Kidney (tissue), 14 donors: ENCODE data around the gene PRTN3. TPM values are rescaled to one million over a fixed set of nuclear protein-coding genes. Genes with fewer than 3 reads are reported as not detected.

Source experiments
- DNase-seq, 5 donors: peaks; one replicate each; pipeline ENCODE4 v3.0.0-alpha.2; 2013 to 2020
- FAIRE-seq: peaks from 2 replicates; lab custom pipeline; 2012; peaks lifted over from hg19 to GRCh38; lab: Jason Lieb, UNC
- H3K27ac ChIP-seq, 2 donors: one replicate each; pipeline ENCODE4 v1.7.0; 2013; ENCODE audit warnings: low read depth in 2 of 2, low read length in 2 of 2, inconsistent platforms in 1 of 2
- H3K27me3 ChIP-seq: one replicate; pipeline ENCODE4 v1.7.1; 2013; ENCODE audit warnings: low read length, inconsistent platforms; ENCODE audit not compliant: control insufficient read depth, insufficient read depth
- H3K36me3 ChIP-seq, 3 donors: one replicate each; pipeline versions ENCODE4 v1.7.0 to v1.7.1; 2013; ENCODE audit warnings: low read length in 3 of 3, control low read depth in 1 of 3, inconsistent platforms in 1 of 3; ENCODE audit not compliant: insufficient read depth in 3 of 3, control insufficient read depth in 2 of 3
- H3K4me1 ChIP-seq, 3 donors: one replicate each; pipeline versions ENCODE4 v1.7.0 to v1.7.1; 2013; ENCODE audit warnings: low read length in 3 of 3, inconsistent platforms in 1 of 3, low read depth in 1 of 3; ENCODE audit not compliant: control insufficient read depth in 2 of 3, insufficient read depth in 2 of 3
- H3K4me3 ChIP-seq, 3 donors: one replicate each; pipeline versions ENCODE4 v1.7.0 to v1.8.1; 2013; ENCODE audit warnings: low read length in 3 of 3, control low read depth in 1 of 3, inconsistent platforms in 1 of 3
- H3K9ac ChIP-seq, 3 donors: one replicate each; pipeline versions ENCODE4 v1.7.0 to v1.7.1; 2013; ENCODE audit warnings: low read length in 3 of 3, control low read depth in 1 of 3, inconsistent platforms in 1 of 3
- H3K9me3 ChIP-seq, 3 donors: one replicate each; pipeline versions ENCODE4 v1.7.0 to v1.7.1; 2013; ENCODE audit warnings: low read length in 3 of 3, control low read depth in 1 of 3, inconsistent platforms in 1 of 3; ENCODE audit not compliant: control insufficient read depth in 2 of 3, insufficient read depth in 1 of 3
- CTCF ChIP-seq: IDR thresholded peaks from 3 replicates; pipeline ENCODE4 v1.5.1; 2012; ENCODE audit warnings: mild to moderate bottlenecking, moderate library complexity, borderline replicate concordance; ENCODE audit not compliant: insufficient read depth; ENCODE audit errors: extremely low read depth
- intact Hi-C: fragments of 100-400 bp; cut with DNase I; formaldehyde crosslinking; loops from one replicate; pipeline ENCODE4 v1.11.1; 2022
- polyA plus RNA-seq: library from polyadenylated mRNA; stranded (reverse); fragments of 350-450 nt; fragmentation: Illumina TruSeq; extraction: RNeasy Lipid Tissue Mini Kit (QIAGEN cat#74804); gene quantifications from one replicate; pipeline ENCODE4 v1.2.3, GENCODE V29; 2014; ENCODE audit warnings: low read depth, low replicate concordance; ENCODE audit not compliant: insufficient read depth
- total RNA-seq: library from RNA; stranded (reverse); fragmentation: NEBNext Ultra II Directional; extraction: Animal tissue kit (Norgen Biotek cat#: 25700); gene quantifications from one replicate; pipeline ENCODE4 v1.2.1, GENCODE V29; 2021
- donor health status: control.
- donor health status: control.
- donor health status: control.
- donor health status: control.
- donor health status: control.
- donor health status: DM: yes; HTN: yes; CAD: no.
- donor health status: Normal renal cell carcinoma (clear cell type).

The PRTN3 gene
- total and polyA plus RNA-seq, 2 donors from 2014 or later, result not detected

GRCh38 chr19:867301-867793 is 26.5 kb downstream of the PRTN3 start:
- no peaks in the 10 kb centered on the region for H3K27me3 ChIP-seq
- peaks cover 0 to 4% (median 0%) of the 10 kb centered on the region in 3 donors for H3K36me3 ChIP-seq
- intact Hi-C loops, result no loop called here
- H3K9me3 ChIP-seq, result no peaks in the 10 kb centered on the region
- no peak for TF ChIP-seq CTCF
- no peak overlapping the region for H3K27ac ChIP-seq
- H3K4me1 ChIP-seq, result peaks cover 0 to 10% (median 0%) of the 10 kb centered on the region in 3 donors
- H3K9ac ChIP-seq, result no peak overlapping the region
- no peak overlapping the region for H3K4me3 ChIP-seq
- DNase-seq, result no peak
- no peak for FAIRE-seq

GRCh38 chr19:867855-868457 is 27.2 kb downstream of the PRTN3 start:
- intact Hi-C loops, result no loop called here
- Histone ChIP-seq H3K4me3 (no peak overlapping the region), H3K9ac (no peak overlapping the region), H3K27me3 (no peaks in the 10 kb centered on the region), H3K36me3 (peaks cover 0 to 4% (median 0%) of the 10 kb centered on the region in 3 donors), H3K9me3 (no peaks in the 10 kb centered on the region), H3K4me1 (peaks cover 0 to 10% (median 0%) of the 10 kb centered on the region in 3 donors), H3K27ac (no peak overlapping the region)
- DNase-seq, result peak in 1 of 5 donors; percentile 79
- no peak for FAIRE-seq
- TF ChIP-seq CTCF, result no peak

- no peak overlapping the region for H3K9ac ChIP-seq
- TF ChIP-seq CTCF, result no peak
- H3K4me3 ChIP-seq, result no peak overlapping the region
- intact Hi-C loops, result no loop called here
- H3K9me3 ChIP-seq, result no peaks in the 10 kb centered on the region
- DNase-seq (peak in 1 of 5 donors; percentile 85), FAIRE-seq (no peak)
- no peaks in the 10 kb centered on the region for H3K27me3 ChIP-seq
- peak overlapping the region in 1 of 2 donors; percentile 78 for H3K27ac ChIP-seq
- H3K36me3 ChIP-seq, result peaks cover 0 to 8% (median 0%) of the 10 kb centered on the region in 3 donors
- H3K4me1 ChIP-seq, result peaks cover 0 to 8% (median 0%) of the 10 kb centered on the region in 3 donors
These were observed 27.9 kb downstream of the PRTN3 start for GRCh38 chr19:868458-869244.
